ENCODE measurements around the gene RASL10B.
"Not testable (repeated sequence)": the region's sequence is repeated elsewhere in the genome, so short reads cannot be mapped to it uniquely, and the experiment has no call there.

The RASL10B gene

DNA sequence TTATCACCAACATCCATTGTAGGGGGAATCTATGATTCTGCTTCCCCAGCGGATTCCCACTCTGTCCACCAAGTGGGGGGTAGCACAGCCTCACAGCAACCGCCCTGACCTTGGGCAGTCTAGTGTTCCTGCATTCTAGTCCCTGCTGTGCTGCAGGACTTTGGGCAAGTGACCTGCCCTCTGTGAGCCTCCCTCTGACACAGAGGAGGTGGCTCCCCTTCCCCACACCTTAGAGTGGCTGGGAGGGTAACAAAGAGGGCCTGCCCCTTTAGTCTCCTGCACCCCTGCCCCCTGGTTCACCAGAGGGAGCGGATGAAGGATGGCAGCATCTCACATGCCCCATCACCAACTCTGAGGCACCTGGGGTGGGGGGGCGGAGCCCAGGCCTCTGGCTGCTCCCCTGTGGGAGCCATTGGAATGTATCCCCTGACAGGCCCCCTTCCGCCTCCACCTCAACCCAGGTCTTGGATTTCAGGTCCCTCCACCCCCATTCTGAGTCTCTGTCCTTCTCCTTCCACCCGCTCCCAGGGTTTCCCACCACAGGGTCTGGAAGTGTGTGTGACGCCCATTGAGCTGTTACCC lies 11.5 kb downstream of the RASL10B start:
- DNase-seq (ENCODE audit: low spot score): no peak

DNA sequence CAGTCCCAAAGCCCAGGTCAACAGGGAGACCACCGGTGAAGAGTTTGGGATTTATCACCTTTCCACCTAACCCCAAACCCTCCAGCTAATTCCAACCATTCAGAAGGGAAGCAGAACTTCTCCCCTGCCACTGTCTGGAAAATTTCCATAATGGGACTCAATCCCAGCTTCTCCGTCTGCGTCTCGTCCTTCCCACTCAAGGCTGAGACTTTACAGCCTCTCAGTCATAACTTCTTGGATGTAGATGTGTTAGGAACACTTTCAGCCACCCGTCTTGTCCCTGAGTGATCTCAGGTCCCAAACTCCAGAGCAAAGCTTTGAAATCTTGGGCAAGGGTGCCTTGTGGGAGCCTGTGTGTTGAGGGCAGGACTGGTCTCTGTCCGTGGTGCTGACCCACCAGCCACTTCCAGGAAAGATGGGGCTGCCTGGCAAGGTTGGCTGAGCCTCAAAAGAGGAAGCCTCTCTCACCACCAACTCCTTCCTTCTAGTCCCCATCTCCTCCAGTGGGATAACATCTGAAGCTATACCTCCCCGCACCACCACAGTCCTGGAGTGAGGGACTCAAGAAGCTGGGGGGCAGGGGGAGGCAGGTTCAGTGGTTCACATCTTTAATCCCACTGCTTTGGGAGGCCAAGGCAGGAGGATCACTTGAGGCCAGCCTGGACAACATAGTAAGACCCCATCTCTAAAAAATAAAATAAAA lies 12.3 kb downstream of the RASL10B start:
- peak; percentile 15 for DNase-seq (ENCODE audit: low spot score)

DNA sequence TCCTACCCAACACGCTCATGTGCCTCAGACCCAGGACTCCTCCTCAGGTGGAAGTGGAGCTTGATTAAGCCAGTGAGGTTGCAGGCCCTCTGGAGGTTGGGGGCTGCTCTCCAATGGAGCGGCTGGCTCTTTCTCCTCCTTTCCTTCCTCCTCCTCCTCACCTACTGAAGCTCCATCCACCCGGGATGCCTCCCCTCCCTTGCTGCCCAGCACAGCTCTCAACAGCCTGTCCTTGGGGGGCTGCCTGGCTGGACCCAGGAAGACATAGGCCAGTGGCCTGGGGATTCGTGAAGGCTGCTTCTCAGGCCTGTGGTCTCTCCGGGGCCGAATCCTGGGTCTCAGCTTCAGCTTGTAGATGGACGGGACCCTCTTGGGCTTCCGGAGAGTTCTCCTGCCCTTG lies 13.4 kb downstream of the RASL10B start:
- DNase-seq (ENCODE audit: low spot score): no peak

DNA sequence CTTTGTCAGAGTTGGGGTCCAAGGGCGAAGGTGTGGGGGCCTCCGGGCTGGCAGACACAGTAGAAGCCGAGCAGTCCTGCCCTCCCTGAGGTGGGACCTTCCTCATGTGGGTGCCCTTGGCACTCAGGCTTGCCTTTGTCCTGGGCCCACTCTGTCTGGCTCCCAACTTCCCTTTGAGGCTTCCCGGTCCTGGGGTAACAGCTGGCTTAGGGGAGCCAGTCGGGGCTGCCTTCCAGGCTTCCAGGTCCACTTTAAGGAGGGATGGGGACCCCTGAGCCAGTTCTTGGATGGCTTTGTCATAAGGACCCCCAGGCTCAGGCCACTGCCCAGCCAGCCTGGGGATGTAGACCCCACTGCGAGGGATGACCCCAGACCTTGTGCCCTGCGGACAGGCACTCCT lies 13.8 kb downstream of the RASL10B start:
- no peak for DNase-seq (ENCODE audit: low spot score)

DNA sequence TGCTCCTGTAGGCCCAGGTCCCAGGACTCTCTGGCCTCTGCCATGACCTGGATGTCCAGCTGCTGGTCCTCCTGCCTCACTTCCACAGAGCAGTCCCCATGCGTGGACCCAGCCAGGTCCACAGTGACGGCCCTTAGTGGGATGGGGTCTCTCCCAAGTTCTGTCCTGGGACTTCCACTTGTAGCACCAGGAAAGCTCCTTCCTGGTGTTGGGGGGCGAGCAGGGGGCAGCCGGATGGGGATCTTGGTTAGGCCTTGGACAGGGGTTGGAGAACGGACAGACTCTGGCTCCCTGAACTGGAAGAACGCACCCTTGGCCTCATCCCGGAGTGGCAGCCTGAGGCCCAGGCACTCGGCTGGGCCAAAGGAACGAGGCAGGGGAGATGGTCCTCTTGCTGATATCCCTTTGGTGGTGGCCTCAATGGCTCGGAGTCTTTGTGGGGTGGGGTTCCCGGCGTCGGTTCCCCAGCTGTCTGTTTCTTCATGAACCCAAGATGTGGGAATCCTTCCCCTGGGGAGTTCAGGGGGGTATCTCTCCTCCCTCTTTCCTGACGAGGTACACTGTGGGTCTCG lies 14.4 kb downstream of the RASL10B start:
- DNase-seq (ENCODE audit: low spot score): no peak

- peak; percentile 64 for DNase-seq (ENCODE audit: low spot score)
Observed at GRCh38 chr17:35747540-35748017, 16.1 kb downstream of the RASL10B start.

DNA sequence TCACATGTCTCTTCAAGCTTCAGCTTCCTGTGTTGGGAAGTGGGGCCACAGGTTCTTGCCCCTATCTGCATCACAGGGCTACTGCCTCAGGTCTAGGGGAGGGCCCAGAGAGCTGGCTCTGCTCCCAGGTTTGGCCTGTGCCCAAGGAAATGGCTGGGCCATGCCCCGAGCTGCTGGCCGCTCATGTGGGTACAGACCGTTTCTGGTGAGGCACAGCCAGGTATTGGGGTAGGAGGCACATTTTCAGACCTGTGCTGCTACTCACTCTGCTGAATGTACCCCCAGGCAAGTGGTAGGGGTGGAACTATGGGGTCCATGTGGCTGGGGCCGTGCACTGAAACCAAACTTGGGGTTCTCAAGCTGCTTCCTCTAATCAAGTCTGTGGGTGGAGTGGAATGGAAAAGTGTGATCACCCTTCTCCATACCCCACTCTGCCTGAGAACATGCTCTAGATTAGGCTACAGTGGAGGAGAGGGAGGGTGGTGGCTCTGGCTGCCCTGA lies 17.0 kb downstream of the RASL10B start:
- DNase-seq (ENCODE audit: low spot score): no peak

- no peak for DNase-seq (ENCODE audit: low spot score)
Observed at GRCh38 chr17:35748979-35749378, 17.5 kb downstream of the RASL10B start.

- no peak for DNase-seq (ENCODE audit: low spot score)
Observed at GRCh38 chr17:35749560-35750412, 18.3 kb downstream of the RASL10B start.

- DNase-seq (ENCODE audit: low spot score): no peak
Observed at GRCh38 chr17:35750526-35751395, 19.3 kb downstream of the RASL10B start.

DNA sequence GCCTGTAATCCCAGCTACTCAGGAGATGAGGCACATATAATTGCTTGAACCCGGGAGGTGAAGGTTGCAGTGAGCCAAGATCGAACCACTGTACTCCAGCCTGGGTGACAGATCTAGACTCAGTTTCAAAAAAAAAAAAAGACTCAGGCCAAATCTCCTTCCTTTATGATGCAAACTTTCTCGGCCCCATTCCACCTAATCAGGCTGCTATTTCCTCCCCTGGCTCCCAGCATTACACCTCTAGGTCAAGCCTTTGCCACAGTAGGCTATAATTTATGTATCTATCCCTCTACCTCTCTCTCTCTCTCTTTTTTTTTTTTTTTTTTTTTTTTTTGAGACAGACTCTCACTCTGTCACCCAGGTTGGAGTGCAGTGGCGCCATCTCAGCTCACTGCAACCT lies 20.1 kb downstream of the RASL10B start:
- not testable (repeated sequence) for DNase-seq (ENCODE audit: low spot score)

GRCh38 chr17:35752471-35752870 lies 21.0 kb downstream of the RASL10B start:
- no peak for DNase-seq (ENCODE audit: low spot score)

DNA sequence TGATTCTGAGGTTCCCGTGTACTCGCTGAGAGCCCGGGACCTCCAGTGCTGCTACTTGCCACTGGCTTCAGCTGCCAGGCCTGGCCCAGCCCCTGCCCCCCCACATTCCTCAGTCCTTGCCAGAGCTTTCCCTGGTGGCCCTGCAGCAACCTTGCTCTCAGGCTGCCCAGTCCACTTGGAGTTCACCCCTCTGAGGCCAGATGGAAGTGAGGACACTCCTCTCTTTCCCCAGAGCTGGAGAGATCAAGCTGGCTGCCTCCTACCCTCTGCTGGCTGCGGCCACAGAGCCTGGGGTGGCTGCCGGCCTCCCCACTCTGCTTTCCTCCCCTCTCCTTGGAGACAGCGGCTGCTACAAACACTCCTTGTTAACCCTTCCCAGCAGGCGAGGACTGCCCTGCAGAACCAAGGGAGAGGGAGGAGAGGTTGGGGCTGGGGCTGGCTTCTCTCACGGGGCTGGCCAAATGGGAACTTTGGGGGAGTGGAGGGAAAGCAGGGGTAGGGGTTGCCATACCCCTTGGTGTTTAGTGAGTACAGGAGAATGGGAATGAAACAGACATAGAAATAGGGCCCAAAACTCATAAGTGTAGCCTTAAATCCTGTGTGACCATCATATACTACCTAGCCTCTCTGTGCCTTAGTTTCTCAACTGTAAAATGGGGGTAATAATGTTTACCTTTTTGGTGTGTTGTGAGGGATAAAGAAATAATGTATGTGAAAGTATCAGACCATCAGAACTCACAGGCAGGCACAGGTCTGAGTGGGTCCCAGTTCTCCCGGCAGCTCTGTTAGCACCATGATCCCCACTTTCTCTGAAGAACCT lies 21.7 kb downstream of the RASL10B start, which contains the start of gene GAS2L2:
TSS of gene GAS2L2 (minus strand) at position 295 of the 820 bp plus-strand sequence. CDS start 389 bp downstream, outside the sequence.
- no peak for DNase-seq (ENCODE audit: low spot score)

DNA sequence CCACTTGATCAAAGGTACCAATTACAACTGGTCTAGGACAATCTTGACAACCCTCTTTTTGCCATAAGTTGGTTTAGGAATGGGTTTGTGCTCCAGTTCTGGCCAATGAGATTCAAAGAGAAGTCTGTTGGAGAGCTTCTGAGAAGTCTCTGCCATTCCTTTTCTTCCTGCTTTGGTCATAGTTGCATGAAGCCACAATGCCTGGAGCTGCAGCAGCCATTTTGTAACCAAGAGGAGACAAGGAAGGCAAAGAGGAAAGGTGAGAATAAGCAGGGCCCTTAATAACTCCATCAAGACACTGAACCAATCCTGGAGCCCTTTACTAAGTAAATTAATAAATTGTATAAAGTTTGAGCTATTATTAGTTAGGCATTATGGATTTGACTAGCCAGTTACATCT lies 25.8 kb downstream of the RASL10B start:
- no peak for DNase-seq (ENCODE audit: low spot score)

DNA sequence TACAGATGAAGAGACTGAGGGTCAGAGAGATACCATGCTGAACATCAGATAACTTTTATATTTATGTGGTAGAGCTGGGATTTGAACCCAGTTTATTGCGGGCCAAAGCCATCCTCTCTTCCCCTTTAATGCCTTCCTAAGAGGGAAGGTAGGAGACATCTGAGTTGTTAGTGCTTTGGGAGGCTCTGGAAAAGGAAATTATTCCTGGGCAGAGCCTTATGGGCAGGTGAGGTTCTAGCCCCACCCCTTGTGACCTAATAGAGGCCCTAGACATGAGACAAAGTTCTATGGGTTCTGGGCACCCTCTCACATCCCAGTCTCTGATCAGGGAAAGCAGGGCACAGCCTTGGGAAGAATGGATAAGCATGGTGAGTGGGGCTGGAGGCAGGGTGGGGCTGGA lies 29.1 kb downstream of the RASL10B start, which contains the start of gene C17orf50:
TSS of gene C17orf50 (plus strand) at position 301 of the 400 bp plus-strand sequence. CDS start at position 356, 55 bp downstream.
- no peak for DNase-seq (ENCODE audit: low spot score)

- DNase-seq (ENCODE audit: low spot score): no peak
Observed at GRCh38 chr17:35761601-35762000, 30.2 kb downstream of the RASL10B start.

GRCh38 chr17:35763767-35764122 lies 32.3 kb downstream of the RASL10B start:
- no peak for DNase-seq (ENCODE audit: low spot score)

- peak; percentile 94 for DNase-seq (ENCODE audit: low spot score)
Observed at GRCh38 chr17:35764123-35764991, 32.9 kb downstream of the RASL10B start.

DNA sequence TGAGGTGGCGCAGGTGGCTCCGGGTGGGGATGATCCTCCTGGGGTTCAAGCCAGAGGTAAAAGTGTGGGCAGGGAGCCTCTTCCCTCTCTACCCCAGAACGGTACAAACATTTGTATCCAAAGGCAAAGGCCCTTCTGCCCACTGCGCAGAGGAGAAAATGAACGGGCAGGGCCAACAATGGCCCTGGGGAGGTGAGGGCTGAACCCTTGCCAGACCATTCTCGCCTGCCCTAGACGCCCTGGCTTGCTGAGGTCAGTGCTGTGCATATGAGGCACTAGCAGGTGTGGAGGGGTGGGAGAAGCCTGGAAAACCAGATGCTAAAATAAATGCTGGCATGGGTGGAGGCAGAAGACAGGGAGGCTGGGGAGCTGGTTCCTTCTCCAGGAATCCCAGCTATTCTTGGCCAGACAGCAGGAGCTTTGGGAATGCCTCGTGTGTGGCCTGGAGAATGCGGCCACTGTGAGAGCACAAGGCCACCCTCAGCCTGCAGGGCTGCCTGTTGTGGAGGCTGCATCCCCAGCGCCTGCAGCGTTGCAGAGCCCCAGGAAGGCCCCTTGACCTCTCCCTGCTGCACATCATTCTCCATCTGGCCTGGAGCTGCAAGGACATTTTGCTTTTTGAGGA lies 33.8 kb downstream of the RASL10B start:
- no peak for DNase-seq (ENCODE audit: low spot score)

Measured in LoVo (cell line).